HCT116 (cell line): ENCODE measurements around the gene NOX3. TPM values are rescaled to one million over a fixed set of nuclear protein-coding genes. Genes with fewer than 3 reads are reported as not detected.

ENCODE experiments used
- ATAC-seq: fragments of 200-7000 bp; cut with Tn5 transposase; 2 replicates; pipeline ENCODE4 v1.9.1; 2020; ENCODE audit warnings: mild to moderate bottlenecking, moderate library complexity
- BruUV-seq: library from RNA; stranded (reverse); fragments of 400-500 nt; replicated peaks from 2 replicates; lab custom pipeline; 2021; lab: Mats Ljungman, UMichigan
- CTCF ChIA-PET: fragments of 300-600 bp; sonication (Branson Sonifier 250); formaldehyde crosslinking; loops from one replicate; lab custom pipeline; 2021; ENCODE audit warnings: antibody characterized with exemption; lab: Charles Lee
- POLR2A ChIA-PET: fragments of 300-600, 350-600 bp; sonication (Branson Sonifier 250); formaldehyde crosslinking; loops from one replicate; lab custom pipeline; 2021; ENCODE audit warnings: antibody characterized with exemption; lab: Charles Lee
- RAD21 ChIA-PET, 2 experiments: fragments of 300-600 bp; sonication (Branson Sonifier 250); formaldehyde crosslinking; loops; one replicate each; lab custom pipeline; 2023; ENCODE audit warnings: low total read pairs in 2 of 2; ENCODE audit not compliant: uncharacterized antibody in 2 of 2, unreplicated experiment in 2 of 2, low non-redundant PET in 1 of 2; lab: Charles Lee
- DNase-seq: peaks from one replicate; pipeline ENCODE4 v3.0.0-alpha.2; 2010; ENCODE audit warnings: low read depth, low spot score
- H2AFZ ChIP-seq: fragments of 200-600 bp; shearing (Covaris generic), sonication (generic); 2 replicates; pipeline ENCODE4 v1.6.1; 2017; ENCODE audit warnings: low read depth, mixed run types, mixed read lengths, antibody characterized with exemption, low read length; ENCODE audit not compliant: poor library complexity, severe bottlenecking
- H3K27ac ChIP-seq: 2 replicates; pipeline ENCODE4 v1.5.1; 2012; ENCODE audit warnings: low read depth, low read length
- H3K27me3 ChIP-seq: fragments of 200-600 bp; sonication (generic); 2 replicates; pipeline ENCODE4 v1.6.1; 2016; ENCODE audit warnings: mixed run types, low read length, mixed read lengths; ENCODE audit not compliant: insufficient read depth
- H3K36me3 ChIP-seq, 2 experiments: fragments of 200-500 bp in 1 of 2; fragments of 200-600 bp in 1 of 2; sonication (Bioruptor generic) in 1 of 2; sonication (generic) in 1 of 2; 2 replicates each; pipeline versions ENCODE4 v1.5.1 to v1.6.1; 2014 to 2016; ENCODE audit warnings: low read length in 2 of 2, inconsistent platforms in 1 of 2, mixed read lengths in 1 of 2, mixed run types in 1 of 2; ENCODE audit not compliant: insufficient read depth in 2 of 2, control insufficient read depth in 1 of 2
- H3K4me1 ChIP-seq, 2 experiments: fragments of 200-600 bp in 1 of 2; sonication (generic) in 1 of 2; 2 replicates each; pipeline versions ENCODE4 v1.5.1 to v1.6.1; 2012 to 2017; ENCODE audit warnings: low read length in 2 of 2, inconsistent platforms in 1 of 2, mild to moderate bottlenecking in 1 of 2, mixed read lengths in 1 of 2, mixed run types in 1 of 2, moderate library complexity in 1 of 2; ENCODE audit not compliant: insufficient read depth in 2 of 2, control insufficient read depth in 1 of 2
- H3K4me2 ChIP-seq: fragments of 200-600 bp; sonication (generic); 2 replicates; pipeline ENCODE4 v1.6.1; 2017; ENCODE audit warnings: mixed run types, low read length, mixed read lengths
- H3K4me3 ChIP-seq, 2 experiments: fragments of 200-600 bp in 1 of 2; sonication (generic) in 1 of 2; replicated peaks in 1 of 2; 2 replicates each; pipeline ENCODE4 v1.5.1; 2011 to 2016; ENCODE audit warnings: low read length in 2 of 2, control low read depth in 1 of 2, low read depth in 1 of 2, mild to moderate bottlenecking in 1 of 2, mixed read lengths in 1 of 2, mixed run types in 1 of 2
- H3K79me2 ChIP-seq: fragments of 200-600 bp; sonication (generic); 2 replicates; pipeline ENCODE4 v1.6.1; 2017; ENCODE audit warnings: mild to moderate bottlenecking, mixed run types, low read length, moderate library complexity, mixed read lengths; ENCODE audit not compliant: insufficient read depth
- H3K9ac ChIP-seq: fragments of 200-600 bp; sonication (generic); 2 replicates; pipeline ENCODE4 v1.6.1; 2016; ENCODE audit warnings: low read length, mixed read lengths
- H3K9me2 ChIP-seq: fragments of 200-600 bp; sonication (generic), shearing (Covaris generic); 2 replicates; pipeline ENCODE4 v1.6.1; 2017; ENCODE audit warnings: mixed run types, mild to moderate bottlenecking, moderate library complexity; ENCODE audit not compliant: insufficient read depth
- H3K9me3 ChIP-seq, 2 experiments: fragments of 200-500 bp in 1 of 2; fragments of 200-600 bp in 1 of 2; sonication (Bioruptor generic) in 1 of 2; sonication (generic) in 1 of 2; 2 replicates each; pipeline ENCODE4 v1.6.1; 2014 to 2017; ENCODE audit warnings: low read length in 2 of 2, mixed read lengths in 2 of 2, inconsistent platforms in 1 of 2, low read depth in 1 of 2, mild to moderate bottlenecking in 1 of 2, mixed run types in 1 of 2, moderate library complexity in 1 of 2; ENCODE audit not compliant: control insufficient read depth in 1 of 2, insufficient read depth in 1 of 2
- H4K20me1 ChIP-seq: fragments of 200-600 bp; sonication (generic), shearing (Covaris generic); 2 replicates; pipeline ENCODE4 v1.6.1; 2017; ENCODE audit warnings: mixed run types, mild to moderate bottlenecking, moderate library complexity; ENCODE audit not compliant: insufficient read depth
- CEBPB ChIP-seq: IDR thresholded peaks from 2 replicates; pipeline ENCODE4 v1.6.1; 2012; ENCODE audit warnings: low read depth
- FOSL1 ChIP-seq: IDR thresholded peaks from 2 replicates; pipeline ENCODE4 v1.6.1; 2012; ENCODE audit warnings: low read depth
- MAX ChIP-seq: IDR thresholded peaks from 2 replicates; pipeline ENCODE4 v1.6.1; 2012
- POLR2A ChIP-seq: IDR thresholded peaks from 2 replicates; pipeline ENCODE4 v1.7.0; 2011; ENCODE audit warnings: borderline replicate concordance; ENCODE audit not compliant: insufficient read depth, insufficient read length; ENCODE audit errors: extremely low read depth
- POLR2AphosphoS5 ChIP-seq: IDR thresholded peaks from 2 replicates; pipeline ENCODE4 v1.6.1; 2011; ENCODE audit warnings: mild to moderate bottlenecking, low read depth, low read length, moderate library complexity
- REST ChIP-seq: IDR thresholded peaks from 2 replicates; pipeline ENCODE4 v1.6.1; 2012; ENCODE audit warnings: low read depth
- SP1 ChIP-seq: IDR thresholded peaks from 2 replicates; pipeline ENCODE4 v1.6.1; 2012; ENCODE audit warnings: low read depth
- ZBTB33 ChIP-seq: IDR thresholded peaks from 2 replicates; pipeline ENCODE4 v1.6.1; 2011; ENCODE audit warnings: mild to moderate bottlenecking, low read length, moderate library complexity; ENCODE audit not compliant: insufficient replicate concordance; ENCODE audit errors: extremely low read depth
- intact Hi-C: fragments of 100-400 bp; cut with micrococcal nuclease; formaldehyde crosslinking; loops from 2 replicates; pipeline ENCODE4 v1.10.0; 2022
- total RNA-seq: library from RNA; stranded (reverse); gene quantifications from one replicate; pipeline ENCODE4 v1.2.1, GENCODE V29; 2021; ENCODE audit not compliant: unreplicated experiment

NOX3 gene
- total RNA-seq, 1 experiment from 2014 or later = not detected

GRCh38 chr6:155454008-155454407 is 1.6 kb downstream of the NOX3 start:
- no peak overlapping the region for H3K9ac ChIP-seq
- POLR2A ChIA-PET = no interaction called here

More at GRCh38 chr6:155454008-155454407, 1.6 kb downstream of the NOX3 start:
- H3K27ac ChIP-seq = no peak overlapping the region
- no peak overlapping the region for H3K4me2 ChIP-seq
- intact Hi-C loops = no loop called here
- ChIA-PET RAD21 (no interaction called here), CTCF (no interaction called here)
- no TSS peak for BruUV-seq
- H3K27me3 ChIP-seq = no peaks in the 10 kb centered on the region
- no peak for DNase-seq
- no peaks in the 10 kb centered on the region for H3K4me1 ChIP-seq
- no peaks in the 10 kb centered on the region for H3K36me3 ChIP-seq
- no peaks in the 10 kb centered on the region for H4K20me1 ChIP-seq
- no peaks in the 10 kb centered on the region for H3K79me2 ChIP-seq
- no peak for ATAC-seq
- no peaks in the 10 kb centered on the region for H3K9me2 ChIP-seq
- no peaks in the 10 kb centered on the region for H3K9me3 ChIP-seq
- H2AFZ ChIP-seq = no peak overlapping the region
- H3K4me3 ChIP-seq = no peak overlapping the region
- TF ChIP-seq ZBTB33 (no peak), POLR2A (no peak), REST (no peak), POLR2AphosphoS5 (no peak), CEBPB (no peak), FOSL1 (no peak), SP1 (no peak), MAX (no peak)
